Activated T-helper 1 cell treated with anti-CD3 and anti-CD28 coated beads, Interleukin-2, amount 50 U/mL, for 16 hours (primary cell): ENCODE measurements around the gene PRTG.
"Not testable (repeated sequence)": the region's sequence is repeated elsewhere in the genome, so short reads cannot be mapped to it uniquely, and the experiment has no call there.

Source experiments
- DNase-seq, 2 donors: peaks; one replicate each; pipeline ENCODE4 v3.0.0-alpha.2; 2020; ENCODE audit warnings: low read depth in 1 of 2, low spot score in 1 of 2

The PRTG gene

GRCh38 chr15:55743729-55744655 is 1.0 kb upstream of the PRTG start:
- no peak for DNase-seq

GRCh38 chr15:55742498-55742926 is 440 bp downstream of the PRTG start:
- no peak for DNase-seq

- DNase-seq: no peak
Measured at GRCh38 chr15:55741833-55742497, 987 bp downstream of the PRTG start.

GRCh38 chr15:55740981-55741832 is 1.7 kb downstream of the PRTG start:
- DNase-seq: no peak

GRCh38 chr15:55740359-55740878 is 2.5 kb downstream of the PRTG start:
- DNase-seq: no peak

- DNase-seq: no peak
Measured at GRCh38 chr15:55739641-55740040, 3.3 kb downstream of the PRTG start.

- no peak for DNase-seq
Measured at GRCh38 chr15:55738715-55739114, 4.2 kb downstream of the PRTG start.

- no peak for DNase-seq
Measured at GRCh38 chr15:55737373-55737772, 5.6 kb downstream of the PRTG start.

- DNase-seq: no peak
Measured at GRCh38 chr15:55736756-55737155, 6.2 kb downstream of the PRTG start.

- no peak for DNase-seq
Measured at GRCh38 chr15:55734641-55735040, 8.3 kb downstream of the PRTG start.

GRCh38 chr15:55733461-55733860 is 9.5 kb downstream of the PRTG start:
- not testable (repeated sequence) for DNase-seq

- no peak for DNase-seq
Measured at GRCh38 chr15:55721554-55722185, 21.3 kb downstream of the PRTG start.

GRCh38 chr15:55715355-55716076 is 27.4 kb downstream of the PRTG start:
- no peak for DNase-seq

GRCh38 chr15:55714064-55714463 is 28.9 kb downstream of the PRTG start:
- DNase-seq: no peak

- DNase-seq: no peak
Measured at GRCh38 chr15:55712363-55712762, 30.6 kb downstream of the PRTG start.

GRCh38 chr15:55710286-55710685 is 32.7 kb downstream of the PRTG start:
- no peak for DNase-seq

- DNase-seq: no peak
Measured at GRCh38 chr15:55709458-55709857, 33.5 kb downstream of the PRTG start.

- DNase-seq: no peak
Measured at GRCh38 chr15:55708720-55709119, 34.2 kb downstream of the PRTG start.

GRCh38 chr15:55707951-55708350 is 35.0 kb downstream of the PRTG start:
- no peak for DNase-seq

GRCh38 chr15:55707518-55707917 is 35.4 kb downstream of the PRTG start:
- DNase-seq: no peak
